Measurements from ENCODE around the gene PLCB4. TPM values are rescaled to one million over a fixed set of nuclear protein-coding genes. Genes with fewer than 3 reads are reported as not detected.

PLCB4 gene
- polyA plus RNA-seq, 1 donor (not counting 4 experiments of a cell fraction or from before 2014, with no cell fraction given), result 4.1 TPM

- DNase-seq (ENCODE audit: low read depth, low spot score) (no peak), FAIRE-seq (no peak)
- no peak overlapping the region for H3K9ac ChIP-seq (ENCODE audit: control insufficient read depth, extremely low read depth, insufficient read depth, low read length)
- H3K9me3 ChIP-seq (ENCODE audit: control insufficient read depth, low read depth, low read length), result no peaks in the 10 kb centered on the region
- no peaks in the 10 kb centered on the region for H4K20me1 ChIP-seq (ENCODE audit: control insufficient read depth, extremely low read depth, insufficient read depth, low read length)
- no peaks in the 10 kb centered on the region for H3K4me1 ChIP-seq (ENCODE audit: control insufficient read depth, extremely low read depth, insufficient read depth, low read length)
- no peaks in the 10 kb centered on the region for H3K27me3 ChIP-seq (ENCODE audit: control insufficient read depth, extremely low read depth, insufficient read depth, low read length)
- H3K79me2 ChIP-seq (ENCODE audit: control insufficient read depth, insufficient read depth, low read length), result no peaks in the 10 kb centered on the region
- H3K27ac ChIP-seq (ENCODE audit: control insufficient read depth, insufficient read depth, low read length), result no peak overlapping the region
- H3K36me3 ChIP-seq (ENCODE audit: control insufficient read depth in 2 of 2, extremely low read depth in 1 of 2, insufficient read depth in 2 of 2, low read length in 2 of 2), result no peaks in the 10 kb centered on the region
- no peaks in the 10 kb centered on the region for H3K9me1 ChIP-seq (ENCODE audit: control insufficient read depth, extremely low read depth, insufficient read depth, low read length)
- no peak overlapping the region for H3K4me2 ChIP-seq (ENCODE audit: control insufficient read depth, extremely low read depth, insufficient read depth, low read depth, low read length)
- TF ChIP-seq CTCF (optimal IDR thresholded peaks at IDR 0.05 in 1 of 3, IDR thresholded peaks at IDR 0.05 in 1 of 3, conservative IDR thresholded peaks at IDR 0.05 in 1 of 3; ENCODE audit: extremely low read depth in 1 of 3, insufficient read depth in 2 of 3, low read length in 3 of 3), result no peak
- no peak for TF ChIP-seq EZH2 (IDR thresholded peaks at IDR 0.05; ENCODE audit: low read length)
- no peak overlapping the region for H3K4me3 ChIP-seq (ENCODE audit: control insufficient read depth in 2 of 3, extremely low read depth in 1 of 3, insufficient read depth in 2 of 3, low read depth in 1 of 3, low read length in 3 of 3)
- dilution Hi-C loops (cut with MboI; ENCODE audit: extremely low pct_ligation_motif_present, low sequenced_read_pairs), result no loop called here
- H2AFZ ChIP-seq (ENCODE audit: control insufficient read depth, low read length), result no peak overlapping the region
Measured at GRCh38 chr20:9270831-9271230, 201.9 kb downstream of the PLCB4 start.

- DNase-seq (ENCODE audit: low read depth, low spot score) (no peak), FAIRE-seq (no peak)
- H3K36me3 ChIP-seq (ENCODE audit: control insufficient read depth in 2 of 2, extremely low read depth in 1 of 2, insufficient read depth in 2 of 2, low read length in 2 of 2), result no peaks in the 10 kb centered on the region
- no peaks in the 10 kb centered on the region for H3K9me1 ChIP-seq (ENCODE audit: control insufficient read depth, extremely low read depth, insufficient read depth, low read length)
- H3K79me2 ChIP-seq (ENCODE audit: control insufficient read depth, insufficient read depth, low read length), result no peaks in the 10 kb centered on the region
- H3K4me2 ChIP-seq (ENCODE audit: control insufficient read depth, extremely low read depth, insufficient read depth, low read depth, low read length), result no peak overlapping the region
- no peak overlapping the region for H3K9ac ChIP-seq (ENCODE audit: control insufficient read depth, extremely low read depth, insufficient read depth, low read length)
- no peak overlapping the region for H3K4me3 ChIP-seq (ENCODE audit: control insufficient read depth in 2 of 3, extremely low read depth in 1 of 3, insufficient read depth in 2 of 3, low read depth in 1 of 3, low read length in 3 of 3)
- no peak overlapping the region for H2AFZ ChIP-seq (ENCODE audit: control insufficient read depth, low read length)
- H3K27me3 ChIP-seq (ENCODE audit: control insufficient read depth, extremely low read depth, insufficient read depth, low read length), result no peaks in the 10 kb centered on the region
- H3K4me1 ChIP-seq (ENCODE audit: control insufficient read depth, extremely low read depth, insufficient read depth, low read length), result no peaks in the 10 kb centered on the region
- no peak for TF ChIP-seq CTCF (optimal IDR thresholded peaks at IDR 0.05 in 1 of 3, IDR thresholded peaks at IDR 0.05 in 1 of 3, conservative IDR thresholded peaks at IDR 0.05 in 1 of 3; ENCODE audit: extremely low read depth in 1 of 3, insufficient read depth in 2 of 3, low read length in 3 of 3)
- TF ChIP-seq EZH2 (IDR thresholded peaks at IDR 0.05; ENCODE audit: low read length), result no peak
- H3K27ac ChIP-seq (ENCODE audit: control insufficient read depth, insufficient read depth, low read length), result no peak overlapping the region
- dilution Hi-C loops (cut with MboI; ENCODE audit: extremely low pct_ligation_motif_present, low sequenced_read_pairs), result no loop called here
- H3K9me3 ChIP-seq (ENCODE audit: control insufficient read depth, low read depth, low read length), result no peaks in the 10 kb centered on the region
- H4K20me1 ChIP-seq (ENCODE audit: control insufficient read depth, extremely low read depth, insufficient read depth, low read length), result no peaks in the 10 kb centered on the region
Measured at GRCh38 chr20:9276966-9277468, 208.1 kb downstream of the PLCB4 start.
